NCI-H774 (cell line): ENCODE measurements around the gene EXOC1.

Experiments used
- DNase-seq: peaks from one replicate; lab custom pipeline; 2025; lab: John Stamatoyannopoulos, UW

EXOC1 gene

GRCh38 chr4:55949482-55949802 lies 96.0 kb downstream of the EXOC1 start:
- no peak for DNase-seq

GRCh38 chr4:55951191-55951922 lies 97.9 kb downstream of the EXOC1 start:
- no peak for DNase-seq
